Astrocyte (in vitro differentiated cells and primary cell): ENCODE measurements around the gene TEX55.

Experiments used
- CTCF ChIP-seq: IDR thresholded peaks from 2 replicates; pipeline ENCODE4 v1.5.1; 2011; ENCODE audit warnings: low read depth, mild to moderate bottlenecking, inconsistent platforms, low read length, moderate library complexity; ENCODE audit not compliant: insufficient read depth
- EZH2 ChIP-seq: IDR thresholded peaks from 2 replicates; pipeline ENCODE4 v1.6.1; 2012; ENCODE audit warnings: mild to moderate bottlenecking, low read length, inconsistent platforms; ENCODE audit not compliant: insufficient read depth

GRCh38 chr3:119184796-119185570, 39.0 kb downstream of the TEX55 start:
- TF ChIP-seq CTCF (no peak), EZH2 (no peak)
